GM19035 (cell line): ENCODE data around the gene SDS.

Experiments used
- ATAC-seq: cut with Tn5 transposase; IDR thresholded peaks from one replicate; pipeline ENCODE4 v1.9.1; 2021; ENCODE audit not compliant: unreplicated experiment

The SDS gene, protein sequence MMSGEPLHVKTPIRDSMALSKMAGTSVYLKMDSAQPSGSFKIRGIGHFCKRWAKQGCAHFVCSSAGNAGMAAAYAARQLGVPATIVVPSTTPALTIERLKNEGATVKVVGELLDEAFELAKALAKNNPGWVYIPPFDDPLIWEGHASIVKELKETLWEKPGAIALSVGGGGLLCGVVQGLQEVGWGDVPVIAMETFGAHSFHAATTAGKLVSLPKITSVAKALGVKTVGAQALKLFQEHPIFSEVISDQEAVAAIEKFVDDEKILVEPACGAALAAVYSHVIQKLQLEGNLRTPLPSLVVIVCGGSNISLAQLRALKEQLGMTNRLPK

GRCh38 chr12:113403435-113404415, at the start of gene SDS:
Gene SDS, minus strand, starts transcription at chr12:113403887. Its CDS starts 4,179 bp downstream, at chr12:113399708.
- no peak for ATAC-seq

DNA sequence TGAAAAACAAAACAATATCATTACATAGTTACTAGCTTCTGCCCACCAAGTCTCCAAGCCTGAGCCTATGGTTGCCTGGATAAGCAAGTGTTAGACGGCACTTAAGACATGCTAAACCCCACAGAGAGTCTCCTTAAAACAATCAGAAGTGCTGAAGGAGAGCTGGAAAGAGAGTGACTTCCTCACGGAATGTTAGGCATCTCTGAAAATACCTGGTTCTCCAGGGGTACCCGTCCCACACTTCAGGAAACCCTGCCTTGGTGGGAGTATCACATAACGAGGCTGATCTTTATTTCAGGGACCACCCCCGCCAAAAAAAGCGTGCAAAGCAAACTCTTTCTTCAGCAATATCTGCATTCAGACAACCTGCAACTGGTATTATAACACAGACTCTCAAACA, 49.6 kb upstream of the SDS start:
- ATAC-seq, result no peak

- ATAC-seq, result no peak
Observed at GRCh38 chr12:113452458-113452857, 48.8 kb upstream of the SDS start.

DNA sequence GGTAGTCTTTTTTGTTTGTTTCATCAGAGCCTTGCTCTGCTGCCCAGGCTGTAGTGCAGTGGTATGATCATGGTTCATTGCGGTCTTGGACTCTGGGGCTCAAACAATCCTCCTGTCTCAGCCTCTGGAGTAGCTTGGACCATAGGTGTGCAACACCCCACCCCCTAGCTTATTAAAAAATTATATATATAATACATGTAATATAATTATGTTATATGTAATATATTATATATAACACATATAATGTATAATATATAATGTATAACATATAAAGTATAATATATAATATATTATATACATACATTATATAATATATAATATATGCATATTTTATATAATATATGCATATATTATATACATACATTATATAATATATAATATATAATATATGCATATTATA, 46.2 kb upstream of the SDS start:
- no peak for ATAC-seq

DNA sequence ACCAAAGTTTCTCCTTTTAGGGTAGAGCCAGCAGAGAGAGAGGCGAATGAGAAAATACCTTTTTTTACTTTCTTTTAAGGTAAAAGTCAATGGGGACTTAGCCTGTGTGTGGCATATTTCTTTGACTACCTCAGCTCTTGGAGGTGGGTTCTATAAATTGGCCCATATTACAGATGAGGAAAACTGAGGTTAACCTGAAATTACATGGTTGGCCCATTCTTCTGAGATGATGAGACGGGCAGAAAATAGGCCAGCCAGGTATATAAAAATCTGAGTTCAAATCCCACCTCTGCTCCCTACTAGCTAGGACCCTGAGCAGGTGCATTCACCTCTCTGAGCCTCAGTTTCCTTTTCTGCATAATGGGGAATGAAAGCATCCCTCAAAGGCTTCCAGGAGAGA, 45.6 kb upstream of the SDS start:
- ATAC-seq, result no peak

DNA sequence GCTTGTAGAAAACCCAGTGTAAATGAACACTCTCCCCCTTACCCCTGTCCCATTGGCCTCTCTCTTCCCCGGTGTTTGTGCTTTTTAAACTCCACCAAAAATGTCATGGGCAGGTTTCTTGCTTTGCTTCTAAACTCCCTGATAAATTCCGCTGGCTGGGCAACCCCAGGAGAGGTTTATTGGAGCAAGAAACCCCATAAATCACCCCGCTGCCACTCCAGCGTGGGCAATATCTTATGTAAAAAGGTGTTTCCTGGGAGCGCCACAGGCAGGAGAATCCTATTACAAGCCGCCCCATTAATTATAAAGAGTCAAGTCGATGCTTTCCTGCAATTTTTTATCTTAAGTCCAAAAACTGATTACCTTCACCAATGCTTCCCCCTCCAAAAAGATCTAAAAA, 45.2 kb upstream of the SDS start:
- no peak for ATAC-seq

DNA sequence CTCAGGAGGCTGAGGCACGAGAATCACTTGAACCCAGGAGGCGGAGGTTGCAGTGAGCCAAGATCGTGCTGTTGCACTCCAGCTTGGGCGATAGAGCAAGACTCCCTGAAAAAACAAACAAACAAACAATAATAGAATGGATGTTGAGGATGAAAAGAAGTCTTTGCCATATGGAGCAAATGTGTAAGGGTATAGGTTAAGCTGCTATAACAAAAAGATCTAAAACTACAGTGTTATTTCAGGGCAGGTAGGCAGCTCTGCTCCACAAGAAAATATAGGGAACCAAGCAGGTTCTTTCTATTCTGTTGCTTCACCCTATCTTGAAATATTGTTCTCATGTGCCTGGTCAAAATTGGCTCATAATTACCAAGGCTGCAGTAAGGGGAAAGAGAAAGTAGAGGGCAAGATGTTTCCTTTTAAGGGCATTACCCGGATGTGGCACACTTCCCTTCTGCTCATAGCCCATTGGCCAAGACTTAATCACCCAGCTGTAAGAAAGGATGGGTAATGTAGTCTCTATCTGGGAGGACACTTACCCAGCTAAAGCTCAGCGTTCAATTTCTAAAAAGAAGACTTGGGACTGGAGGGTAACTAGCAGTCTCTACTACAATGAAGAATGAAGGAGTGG, 42.0 kb upstream of the SDS start:
- ATAC-seq, result no peak

DNA sequence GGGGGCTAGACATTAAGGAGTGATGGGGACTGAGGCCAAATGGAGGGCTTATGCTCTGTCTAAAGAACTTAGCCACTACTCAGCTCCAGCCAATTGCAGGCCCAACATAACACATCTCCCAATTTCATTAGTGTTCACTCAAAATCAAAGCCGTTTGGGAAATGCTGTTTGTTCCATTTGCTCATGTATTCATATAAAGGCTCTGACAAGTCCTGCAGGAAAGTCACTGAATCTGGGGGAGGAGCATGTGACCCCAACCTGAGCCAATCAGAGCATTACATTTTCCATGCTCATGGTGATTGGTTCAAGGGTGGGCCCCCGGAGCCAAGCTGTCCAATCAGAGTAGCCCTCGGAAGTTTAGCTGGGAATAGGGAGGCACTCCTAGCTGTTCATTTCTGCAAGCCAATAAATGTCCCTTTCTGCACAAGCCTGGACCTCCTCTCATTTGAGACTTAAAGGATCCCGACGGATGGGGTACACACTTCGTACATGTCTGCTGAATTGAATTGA, 39.4 kb upstream of the SDS start:
- ATAC-seq, result no peak

DNA sequence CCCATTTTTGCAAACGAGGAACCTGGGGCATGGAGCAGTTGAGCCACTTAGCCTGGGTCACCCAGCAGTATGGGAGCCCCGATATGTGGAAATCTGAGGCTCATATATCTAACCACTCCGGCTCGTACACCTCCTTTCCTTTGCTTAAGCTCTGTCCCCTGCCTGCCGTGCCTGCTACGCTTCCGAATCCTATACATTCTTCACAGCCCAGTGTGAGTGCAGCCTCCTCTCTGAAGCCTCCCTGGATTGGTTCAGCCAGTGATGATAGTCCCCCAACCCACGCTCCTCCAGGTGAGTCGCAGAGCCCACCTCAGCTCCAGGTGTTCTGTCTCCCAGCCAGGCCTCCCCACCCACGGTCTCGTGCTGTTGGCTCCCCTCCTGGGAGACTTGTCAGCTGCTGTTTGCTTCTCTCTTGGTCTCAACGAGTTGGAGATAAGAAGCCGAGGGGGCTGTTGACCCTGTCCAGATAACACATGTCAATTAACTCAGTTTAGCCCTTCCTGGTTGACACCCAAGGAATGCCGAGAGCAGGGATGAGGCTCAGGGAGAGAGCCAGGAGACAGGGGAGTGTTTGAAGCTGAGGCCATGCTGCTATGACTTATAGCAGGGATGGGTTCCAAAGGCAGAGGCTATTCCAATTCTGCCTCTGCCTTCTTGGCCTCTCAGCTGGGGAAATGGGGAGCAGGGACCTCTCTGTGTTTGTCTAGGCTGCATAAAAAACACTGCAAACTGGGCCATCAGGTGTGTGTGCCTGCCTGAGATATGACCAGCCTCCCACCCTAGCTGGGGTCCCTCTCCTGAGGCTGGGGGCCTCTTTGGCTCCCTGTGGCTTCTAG, 37.5 kb upstream of the SDS start:
- no peak for ATAC-seq

DNA sequence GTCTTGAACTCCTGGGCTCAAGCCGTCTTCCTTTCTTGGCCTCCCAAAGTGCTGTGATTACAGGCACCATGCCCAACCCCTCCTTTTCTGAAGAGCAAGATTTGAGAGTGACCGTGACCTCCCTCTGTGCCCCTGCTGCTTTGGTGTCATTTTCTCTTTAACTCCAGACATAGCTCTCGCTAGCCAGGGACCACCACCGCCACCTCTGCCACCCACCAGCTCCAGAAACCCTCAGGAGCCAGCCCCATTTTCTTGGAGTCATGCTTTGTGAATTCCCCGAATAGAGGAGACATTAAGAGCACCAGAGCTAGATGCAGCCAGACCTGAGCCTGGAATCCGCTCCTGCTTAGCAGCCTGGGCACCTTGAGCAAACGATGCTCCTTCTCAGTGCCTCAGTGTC, 36.6 kb upstream of the SDS start:
- ATAC-seq, result no peak

- no peak for ATAC-seq
Observed at GRCh38 chr12:113439606-113440030, 35.9 kb upstream of the SDS start.

- no peak for ATAC-seq
Observed at GRCh38 chr12:113439301-113439597, 35.6 kb upstream of the SDS start.

DNA sequence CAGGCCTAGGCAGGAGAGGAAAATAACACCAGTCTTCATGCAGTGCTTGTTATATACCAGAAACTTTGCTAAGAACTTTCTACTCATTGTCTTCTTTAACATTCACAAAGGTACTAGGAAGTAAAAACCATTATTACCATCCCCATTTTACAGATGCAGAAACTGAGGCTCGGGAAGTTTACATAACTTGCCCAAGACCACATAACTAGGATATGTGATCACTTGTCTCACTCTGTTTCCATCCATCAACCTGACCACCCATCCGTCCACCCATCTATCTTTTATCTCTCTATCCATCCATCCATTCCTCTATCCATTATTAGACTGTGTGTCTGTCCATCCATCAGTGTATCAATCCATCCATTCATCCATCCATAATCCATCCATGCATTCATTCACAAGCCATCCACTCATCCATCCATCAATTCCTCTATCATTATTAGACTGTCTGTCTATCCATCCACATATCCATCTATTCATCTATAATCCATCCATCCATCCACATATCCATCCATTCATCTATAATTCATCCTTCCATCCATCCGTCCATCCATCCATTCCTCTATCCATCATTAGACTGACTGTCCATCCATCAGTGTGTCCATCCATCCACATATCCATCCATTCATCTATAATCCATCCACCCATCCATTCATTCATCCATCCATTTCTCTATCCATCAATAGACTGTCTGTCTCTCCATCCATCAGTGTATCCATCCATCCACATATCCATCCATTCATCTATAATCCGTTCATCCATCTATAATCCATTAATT, 35.0 kb upstream of the SDS start:
- no peak for ATAC-seq

DNA sequence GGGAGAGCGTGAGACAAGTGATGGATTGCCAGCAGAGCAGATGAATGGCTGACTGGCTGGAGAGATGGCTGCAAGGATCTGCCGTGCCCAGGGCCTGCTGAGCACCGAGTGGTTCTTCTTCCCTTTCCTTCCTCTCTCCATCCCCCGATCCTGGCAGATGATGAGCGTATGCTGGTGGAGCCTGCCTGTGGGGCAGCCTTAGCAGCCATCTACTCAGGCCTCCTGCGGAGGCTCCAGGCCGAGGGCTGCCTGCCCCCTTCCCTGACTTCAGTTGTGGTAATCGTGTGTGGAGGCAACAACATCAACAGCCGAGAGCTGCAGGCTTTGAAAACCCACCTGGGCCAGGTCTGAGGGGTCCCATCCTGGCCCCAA, 34.0 kb upstream of the SDS start:
- ATAC-seq, result no peak

- ATAC-seq, result no peak
Observed at GRCh38 chr12:113436993-113437728, 33.5 kb upstream of the SDS start.

- ATAC-seq, result no peak
Observed at GRCh38 chr12:113436586-113436985, 32.9 kb upstream of the SDS start.

GRCh38 chr12:113435367-113435766, 31.7 kb upstream of the SDS start:
- no peak for ATAC-seq

DNA sequence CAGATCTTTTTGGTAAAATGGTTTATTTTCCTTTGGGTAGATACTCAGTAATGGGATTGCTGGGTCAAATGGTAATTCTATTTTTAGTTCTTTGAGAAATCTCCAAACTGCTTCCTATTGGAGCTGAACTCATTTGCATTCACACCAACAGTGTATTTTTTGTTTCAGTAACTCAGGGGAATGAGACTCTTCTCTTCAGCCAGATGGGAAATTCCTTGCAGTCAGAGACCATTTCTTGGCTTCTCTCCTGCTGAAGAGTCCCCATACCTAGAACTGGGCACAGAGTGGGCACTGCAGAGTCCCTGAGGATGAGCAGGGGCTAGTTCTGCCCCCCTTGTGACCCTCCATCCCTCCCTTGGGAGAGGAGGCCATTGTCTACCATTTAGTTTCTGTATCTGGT, 29.3 kb upstream of the SDS start:
- no peak for ATAC-seq

- ATAC-seq, result no peak
Observed at GRCh38 chr12:113428482-113428881, 24.8 kb upstream of the SDS start.
